Activated CD4-positive, alpha-beta T cell treated with anti-CD3 and anti-CD28 coated beads, Interleukin-2, amount 50 U/mL, for 1 hour (primary cell): ENCODE results near the gene ACKR1.

Experiments
- DNase-seq: peaks from one replicate; pipeline ENCODE4 v3.0.0-alpha.2; 2020

The ACKR1 gene

DNA sequence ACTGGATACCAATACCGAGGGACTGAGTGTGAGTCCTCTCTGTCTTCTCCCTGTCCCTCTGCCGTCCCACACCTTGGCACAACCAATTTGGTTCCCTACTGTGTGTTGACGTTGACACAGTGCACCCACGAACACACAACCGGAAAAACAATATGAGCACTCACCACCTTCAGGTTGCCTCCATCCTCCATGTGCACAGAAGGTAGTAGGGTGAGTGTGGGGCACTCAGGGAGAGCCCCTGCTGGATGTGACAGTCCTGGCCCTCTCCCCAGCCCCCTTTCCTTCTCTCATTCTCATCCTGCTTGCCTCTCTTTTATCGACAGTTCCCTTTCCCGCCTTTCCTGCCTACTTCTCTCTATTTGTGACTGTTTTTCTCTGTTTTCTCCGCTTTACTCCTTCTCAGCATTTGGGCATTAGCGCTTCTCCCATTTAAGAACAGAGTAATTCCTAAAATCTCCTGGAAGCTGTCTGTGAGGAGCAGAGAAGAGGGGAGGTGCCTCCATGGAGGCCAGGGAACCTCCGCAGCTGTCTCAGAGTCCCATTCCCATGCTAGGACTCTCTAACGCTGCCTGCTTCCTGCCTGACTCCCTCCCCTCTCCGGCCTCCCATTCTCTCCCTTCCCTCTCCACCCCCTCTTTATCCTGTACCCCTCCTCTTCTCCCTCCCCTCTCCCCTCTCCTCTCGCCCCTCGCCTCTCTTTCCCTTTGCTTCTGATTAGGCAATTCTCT, 16.9 kb upstream of the ACKR1 start:
- no peak for DNase-seq

GRCh38 chr1:159188375-159188788, 16.3 kb upstream of the ACKR1 start:
- no peak for DNase-seq

DNA sequence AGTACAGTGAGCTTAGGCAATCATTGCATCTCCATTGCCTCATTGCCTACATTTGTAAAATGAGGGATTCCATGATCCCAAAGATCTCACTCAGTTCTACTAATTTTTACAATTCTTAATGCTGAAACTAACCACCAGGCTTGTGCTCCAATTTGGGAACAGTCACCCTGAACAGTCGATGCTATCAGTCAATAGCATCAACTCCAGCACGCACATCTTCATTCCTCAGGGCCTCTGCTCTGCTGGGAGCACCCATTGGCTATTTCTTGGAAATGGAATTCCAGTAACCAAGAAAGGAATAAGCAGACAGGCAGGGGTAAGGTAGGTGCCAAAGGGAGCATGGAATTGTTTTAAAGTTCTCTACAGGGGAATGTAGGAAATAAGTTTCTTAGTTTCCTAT, 14.2 kb upstream of the ACKR1 start:
- no peak for DNase-seq

DNA sequence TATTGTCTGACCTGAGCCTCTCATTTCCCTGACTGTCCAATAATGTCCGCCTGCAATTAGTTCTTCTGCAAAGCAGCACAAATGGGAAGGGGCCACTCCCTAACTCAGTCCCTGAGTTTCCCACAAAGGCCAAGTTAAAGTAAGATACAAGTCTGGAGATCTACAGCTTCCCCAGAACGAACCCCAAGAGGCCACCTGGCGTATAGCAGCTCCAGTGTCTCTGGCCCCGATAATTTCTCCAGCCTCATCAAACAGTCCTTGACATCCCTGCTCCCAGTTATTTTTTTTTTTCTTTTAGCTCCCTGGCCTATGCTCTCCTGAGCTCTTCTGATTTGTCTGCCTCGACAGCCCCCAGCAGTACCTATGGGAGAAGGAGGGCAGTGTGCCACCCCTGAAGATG, 8.1 kb upstream of the ACKR1 start:
- no peak for DNase-seq

DNA sequence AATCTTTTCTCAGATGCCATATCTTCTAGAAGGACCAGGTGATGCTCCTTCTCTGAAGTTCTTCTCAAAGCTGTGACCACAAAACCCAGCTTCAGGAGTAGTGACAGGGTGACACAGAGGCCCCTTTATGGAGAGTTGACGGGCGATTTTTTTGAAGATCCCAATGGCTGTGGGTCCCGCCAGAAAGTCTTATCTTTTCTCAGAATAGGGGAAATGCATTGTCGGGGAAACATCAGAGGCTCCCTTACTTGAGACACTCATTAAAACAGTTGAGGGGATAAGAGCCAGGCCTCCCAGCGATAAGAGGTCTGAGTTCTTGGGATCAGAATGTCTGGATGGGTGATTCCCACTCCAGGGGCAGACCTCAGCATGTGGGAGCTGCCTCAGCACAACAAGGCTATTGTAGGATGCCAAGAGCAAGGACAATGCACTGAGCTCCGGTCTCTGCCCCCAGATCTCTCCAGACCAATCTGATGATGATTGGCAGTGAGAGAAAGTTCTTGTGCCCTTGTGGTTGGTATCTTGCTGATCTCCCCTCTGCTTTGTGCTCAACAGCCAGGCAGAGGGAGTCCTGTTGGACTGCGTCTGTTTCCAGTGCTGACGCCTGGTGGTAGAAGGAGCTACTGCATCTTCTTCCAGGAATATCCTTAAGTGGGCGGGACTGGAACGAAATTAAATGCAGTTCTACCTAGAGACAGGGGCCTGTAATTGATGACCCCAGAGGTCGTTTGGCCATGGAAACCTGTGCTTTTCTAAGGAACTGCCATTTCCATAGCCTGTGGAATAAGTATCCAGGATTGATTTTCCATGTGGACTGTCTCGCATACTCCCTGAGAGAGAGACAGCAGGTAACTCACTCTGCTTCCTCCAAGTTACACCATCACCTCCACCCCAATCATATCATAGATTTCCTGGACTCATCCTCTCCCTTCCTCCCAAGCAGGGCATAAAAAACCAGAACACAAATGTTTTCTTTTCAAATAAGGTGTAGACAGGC, 6.8 kb upstream of the ACKR1 start:
- DNase-seq = peak; percentile 20

DNA sequence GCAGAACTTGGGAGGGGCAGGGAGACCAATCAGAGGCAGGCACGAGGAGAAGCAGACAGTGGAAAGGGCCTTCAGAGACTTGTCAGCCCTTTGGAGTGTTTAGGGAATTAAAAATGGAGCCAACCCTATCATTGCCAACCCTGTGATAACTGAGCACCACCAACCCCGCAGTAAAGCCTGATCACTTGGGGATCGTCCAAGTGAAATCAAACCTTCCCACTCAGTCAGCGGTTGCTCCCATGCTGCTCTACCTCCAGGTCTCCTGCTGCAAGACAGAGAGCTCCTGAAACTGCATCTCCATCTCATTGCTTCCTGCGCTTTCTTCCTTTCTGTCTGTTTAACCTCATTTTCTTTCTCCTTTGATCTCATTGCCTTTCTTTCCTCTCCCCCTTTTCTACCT, 4.8 kb upstream of the ACKR1 start:
- no peak for DNase-seq

- no peak for DNase-seq
These were observed 3.9 kb upstream of the ACKR1 start for GRCh38 chr1:159200769-159201168.

DNA sequence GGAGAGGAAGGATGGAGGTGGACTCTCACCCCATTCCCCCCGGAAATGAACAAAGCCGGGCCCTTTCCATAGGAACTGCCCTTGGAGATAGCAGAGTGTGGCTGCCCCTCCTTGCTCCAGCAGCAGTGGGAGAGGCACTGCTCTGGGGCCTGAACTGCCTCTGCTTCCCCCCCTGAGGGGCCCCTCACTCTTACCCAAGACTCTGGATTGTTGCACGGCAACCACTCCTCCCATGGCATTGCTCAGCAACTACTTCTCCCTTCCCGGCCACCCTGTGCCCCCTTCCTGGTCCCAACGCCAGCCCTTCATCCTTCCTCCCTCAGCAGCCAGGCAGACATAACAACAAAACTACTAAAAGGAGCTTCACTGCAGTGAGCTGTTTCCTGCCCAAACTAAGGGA, 3.0 kb upstream of the ACKR1 start:
- DNase-seq = no peak

GRCh38 chr1:159203610-159204009, 1.1 kb upstream of the ACKR1 start:
- DNase-seq = no peak

- DNase-seq = no peak
These were observed 550 bp downstream of the ACKR1 start for GRCh38 chr1:159205225-159205624.

GRCh38 chr1:159206110-159206509, 1.4 kb downstream of the ACKR1 start:
- no peak for DNase-seq

DNA sequence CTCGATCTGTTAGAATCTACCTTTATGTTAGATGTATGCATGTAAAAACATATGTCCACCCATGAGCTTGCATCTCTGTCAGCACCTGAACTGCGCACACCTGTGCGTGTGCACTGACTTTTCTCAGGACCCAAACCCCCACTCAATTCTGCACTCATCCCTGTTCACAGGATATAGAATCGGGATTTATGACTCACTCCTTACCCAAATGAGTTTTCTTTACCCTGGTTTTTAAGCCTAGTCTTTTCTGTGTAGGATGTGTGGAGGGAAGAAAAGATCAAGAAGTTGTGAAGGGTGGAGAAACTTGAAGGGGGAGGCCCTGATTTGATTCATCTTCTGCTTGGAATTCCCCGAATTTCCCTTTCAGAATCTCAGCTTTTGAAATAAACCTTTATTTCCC, 2.4 kb downstream of the ACKR1 start:
- no peak for DNase-seq

DNA sequence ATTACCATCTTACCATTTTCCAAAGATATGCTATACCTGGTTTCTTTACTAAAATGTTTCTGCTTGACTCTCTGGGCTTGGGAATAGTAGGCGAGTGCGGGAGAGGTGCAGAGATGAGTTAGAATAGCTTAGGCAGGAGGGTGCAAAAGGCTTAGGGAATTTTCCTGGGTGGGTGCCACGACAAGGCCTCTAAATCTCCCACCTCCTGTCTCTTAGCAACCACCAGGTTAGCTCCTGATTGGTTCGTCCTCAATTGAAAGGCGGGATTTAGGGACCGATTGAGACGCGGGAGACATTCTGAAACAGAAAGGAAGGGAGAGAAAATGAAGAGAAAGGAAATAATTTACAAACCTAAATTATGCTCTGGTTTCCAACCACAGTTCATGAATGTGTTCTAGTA, 3.1 kb downstream of the ACKR1 start:
- no peak for DNase-seq

- DNase-seq = no peak
These were observed 3.6 kb downstream of the ACKR1 start for GRCh38 chr1:159208175-159208825.

GRCh38 chr1:159209061-159209460, 4.4 kb downstream of the ACKR1 start:
- no peak for DNase-seq

- peak; percentile 35 for DNase-seq
These were observed 6.9 kb downstream of the ACKR1 start for GRCh38 chr1:159211331-159212136.

- DNase-seq = no peak
These were observed 7.9 kb downstream of the ACKR1 start for GRCh38 chr1:159212596-159212995.

GRCh38 chr1:159214149-159214760, 9.6 kb downstream of the ACKR1 start:
- peak; percentile 16 for DNase-seq

DNA sequence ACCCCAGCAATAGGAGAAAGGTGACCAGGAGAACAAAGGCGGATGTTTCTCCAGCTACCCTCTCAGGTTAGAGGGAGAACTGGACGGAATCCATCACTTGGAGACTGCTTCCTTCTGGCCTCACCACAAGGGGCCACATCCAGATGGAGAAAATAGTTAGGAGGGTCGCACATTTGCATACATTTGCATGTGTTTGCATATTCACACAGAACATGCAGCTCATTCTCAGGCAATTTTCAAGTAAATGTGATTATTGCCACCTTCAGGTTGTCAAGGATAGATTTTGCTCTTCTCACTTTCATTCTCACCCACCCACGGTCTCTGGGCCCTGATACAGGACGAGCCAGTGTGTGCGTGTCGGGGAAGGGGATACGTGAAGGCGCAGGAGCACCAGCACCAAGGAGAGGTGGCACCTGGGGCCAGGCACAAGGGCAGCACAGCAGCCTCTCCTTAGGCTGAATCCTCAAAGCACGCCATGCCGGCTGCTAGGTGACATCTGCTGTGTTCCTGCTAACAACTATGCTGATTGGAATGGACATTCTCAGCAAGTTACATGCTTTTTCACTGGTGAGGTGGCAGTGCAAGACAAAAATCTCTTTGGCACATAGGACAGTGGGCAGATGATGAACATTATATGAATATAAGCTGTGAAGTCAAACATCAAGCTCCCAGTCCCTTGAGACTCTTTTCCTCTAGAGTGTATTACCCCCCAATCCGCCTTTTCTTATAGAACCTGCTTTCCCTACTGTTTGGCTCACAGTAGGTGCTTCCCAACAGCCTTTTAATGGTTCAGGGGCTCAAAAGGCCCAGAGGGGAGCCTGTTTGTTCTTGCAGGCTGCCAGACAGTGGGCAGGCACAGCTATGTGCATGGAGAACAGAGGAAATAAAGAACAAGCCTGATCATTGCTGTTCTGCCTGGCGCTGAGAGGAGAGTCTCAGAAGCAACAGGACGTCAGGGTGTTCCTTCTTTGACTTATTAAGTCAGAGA, 14.3 kb downstream of the ACKR1 start:
- DNase-seq = no peak

- DNase-seq = no peak
These were observed 17.6 kb downstream of the ACKR1 start for GRCh38 chr1:159222075-159222865.
